Osteoblast (primary cell): ENCODE results near the gene SNCG. TPM values are rescaled to one million over a fixed set of nuclear protein-coding genes. Genes with fewer than 3 reads are reported as not detected.

ENCODE experiments used
- DNase-seq: peaks from one replicate; pipeline ENCODE4 v3.0.0; 2011; ENCODE audit warnings: low spot score, mixed read lengths; ENCODE audit not compliant: insufficient read length; ENCODE audit errors: missing footprints
- H2AFZ ChIP-seq: 2 replicates; pipeline ENCODE4 v1.6.0; 2011; ENCODE audit warnings: mild to moderate bottlenecking, low read length
- H3K27ac ChIP-seq: 2 replicates; pipeline ENCODE4 v1.5.1; 2011; ENCODE audit warnings: mild to moderate bottlenecking, low read depth, low read length, moderate library complexity
- H3K27me3 ChIP-seq: 2 replicates; pipeline ENCODE4 v1.6.0; 2012; ENCODE audit warnings: mild to moderate bottlenecking, control low read depth, inconsistent platforms, low read length, moderate library complexity; ENCODE audit not compliant: insufficient read depth
- H3K36me3 ChIP-seq: 2 replicates; pipeline ENCODE4 v1.5.1; 2011; ENCODE audit warnings: mild to moderate bottlenecking, low read length, control low read depth, moderate library complexity; ENCODE audit not compliant: insufficient read depth
- H3K4me1 ChIP-seq: 2 replicates; pipeline ENCODE4 v1.5.1; 2011; ENCODE audit warnings: mild to moderate bottlenecking, low read length, control low read depth, moderate library complexity; ENCODE audit not compliant: insufficient read depth
- H3K4me2 ChIP-seq: 2 replicates; pipeline ENCODE4 v1.6.0; 2011; ENCODE audit warnings: mild to moderate bottlenecking, low read length; ENCODE audit not compliant: insufficient read depth
- H3K4me3 ChIP-seq: fragments of 200-600 bp; sonication (generic); 3 replicates; pipeline ENCODE4 v1.5.1; 2012; ENCODE audit warnings: mild to moderate bottlenecking, low read length, inconsistent platforms; ENCODE audit not compliant: insufficient read depth
- H3K79me2 ChIP-seq: 2 replicates; pipeline ENCODE4 v1.6.0; 2012; ENCODE audit warnings: mild to moderate bottlenecking, low read length, control low read depth, inconsistent platforms; ENCODE audit not compliant: insufficient read depth
- H3K9me3 ChIP-seq: 2 replicates; pipeline ENCODE4 v1.5.1; 2011; ENCODE audit warnings: low read depth, low read length, control low read depth
- H4K20me1 ChIP-seq: 2 replicates; pipeline ENCODE4 v1.6.0; 2012; ENCODE audit warnings: mild to moderate bottlenecking, low read length, control low read depth; ENCODE audit not compliant: insufficient read depth
- CTCF ChIP-seq: IDR thresholded peaks from 2 replicates; pipeline ENCODE4 v1.5.1; 2011; ENCODE audit warnings: mild to moderate bottlenecking, low read depth, low read length, moderate library complexity; ENCODE audit errors: extremely low read depth
- total RNA-seq: library from RNA; depleted of rRNA; stranded (reverse); fragments of >200 nt; gene quantifications from 2 replicates; pipeline ENCODE4 v1.2.3, GENCODE V29; 2012

The SNCG gene
- total RNA-seq: 0.36 and 2.4 TPM in 2 replicates

- Histone ChIP-seq H3K27ac (no peak within 1 kb of the TSS), H2AFZ (peak within 1 kb of the TSS; percentile 68), H3K4me1 (peaks cover 20% of the 10 kb centered on the region)
Measured at GRCh38 chr10:86958116-86958900, at the start of gene SNCG. Gene SNCG, plus strand, starts transcription at chr10:86958599. Its CDS starts 99 bp downstream, at chr10:86958698.

GRCh38 chr10:86914734-86915133 is 43.7 kb upstream of the SNCG start:
- no peak for TF ChIP-seq CTCF
- H3K27ac ChIP-seq: no peak overlapping the region
- H3K4me3 ChIP-seq: no peak overlapping the region
- H3K4me2 ChIP-seq: no peak overlapping the region
- no peak for DNase-seq
- no peak overlapping the region for H2AFZ ChIP-seq
- H3K36me3 ChIP-seq: peaks cover 23% of the 10 kb centered on the region
- peaks cover 3% of the 10 kb centered on the region for H3K4me1 ChIP-seq
- H4K20me1 ChIP-seq: no peaks in the 10 kb centered on the region
- H3K9me3 ChIP-seq: no peaks in the 10 kb centered on the region
- no peaks in the 10 kb centered on the region for H3K27me3 ChIP-seq
- H3K79me2 ChIP-seq: no peaks in the 10 kb centered on the region

More at GRCh38 chr10:86958116-86958900, at the start of gene SNCG:
- Histone ChIP-seq H3K79me2 (no peaks in the 10 kb centered on the region), H3K4me2 (peak within 1 kb of the TSS; percentile 5), H3K36me3 (no peaks in the 10 kb centered on the region), H3K27me3 (no peaks in the 10 kb centered on the region), H4K20me1 (no peaks in the 10 kb centered on the region), H3K9me3 (no peaks in the 10 kb centered on the region), H3K4me3 (no peak within 1 kb of the TSS)
- peak; percentile 88 for DNase-seq
- TF ChIP-seq CTCF: no peak

- no peak overlapping the region for H3K27ac ChIP-seq
- no peaks in the 10 kb centered on the region for H4K20me1 ChIP-seq
- H2AFZ ChIP-seq: no peak overlapping the region
- H3K9me3 ChIP-seq: no peaks in the 10 kb centered on the region
- H3K4me2 ChIP-seq: no peak overlapping the region
- TF ChIP-seq CTCF: no peak
- DNase-seq: no peak
- peaks cover 3% of the 10 kb centered on the region for H3K4me1 ChIP-seq
- no peak overlapping the region for H3K4me3 ChIP-seq
- H3K27me3 ChIP-seq: no peaks in the 10 kb centered on the region
- H3K36me3 ChIP-seq: peaks cover 47% of the 10 kb centered on the region
- H3K79me2 ChIP-seq: no peaks in the 10 kb centered on the region
Measured at GRCh38 chr10:86918022-86918471, 40.4 kb upstream of the SNCG start.

GRCh38 chr10:86922553-86922961 is 35.8 kb upstream of the SNCG start:
- H3K4me3 ChIP-seq: no peak overlapping the region
- H3K36me3 ChIP-seq: peaks cover 38% of the 10 kb centered on the region
- no peaks in the 10 kb centered on the region for H3K9me3 ChIP-seq
- H3K27me3 ChIP-seq: no peaks in the 10 kb centered on the region
- no peaks in the 10 kb centered on the region for H3K79me2 ChIP-seq
- H4K20me1 ChIP-seq: no peaks in the 10 kb centered on the region
- peaks cover 3% of the 10 kb centered on the region for H3K4me1 ChIP-seq
- no peak overlapping the region for H2AFZ ChIP-seq
- H3K27ac ChIP-seq: no peak overlapping the region
- TF ChIP-seq CTCF: no peak
- H3K4me2 ChIP-seq: no peak overlapping the region
- no peak for DNase-seq
